A673 (cell line): ENCODE measurements around the gene KCNG1. TPM values are rescaled to one million over a fixed set of nuclear protein-coding genes. Genes with fewer than 3 reads are reported as not detected.

ENCODE experiments used
- Bru-seq: library from RNA; stranded (reverse); fragments of 400-500 nt; gene quantifications from one replicate; lab custom pipeline; 2021; lab: Mats Ljungman, UMichigan
- BruChase-seq, 2 experiments: library from RNA; stranded (reverse); fragments of 400-500 nt; gene quantifications; one replicate each; lab custom pipeline; 2021; lab: Mats Ljungman, UMichigan
- BruUV-seq: library from RNA; stranded (reverse); fragments of 400-500 nt; replicated peaks from 2 replicates; lab custom pipeline; 2021; lab: Mats Ljungman, UMichigan
- CTCF ChIA-PET: fragments of 300-600 bp; sonication (Branson Sonifier 250); formaldehyde crosslinking; loops from one replicate; lab custom pipeline; 2022; ENCODE audit warnings: antibody characterized with exemption; lab: Charles Lee
- POLR2A ChIA-PET: fragments of 300-600 bp; sonication (Branson Sonifier 250); formaldehyde crosslinking; loops from one replicate; lab custom pipeline; 2022; ENCODE audit warnings: antibody characterized with exemption; ENCODE audit not compliant: low non-redundant PET; lab: Charles Lee
- DNase-seq: peaks from one replicate; pipeline ENCODE4 v3.0.0-alpha.2; 2015; ENCODE audit warnings: low spot score
- H3K27ac ChIP-seq: fragments of 200-600 bp; sonication (generic); 2 replicates; pipeline ENCODE4 v1.5.1; 2016; ENCODE audit warnings: mixed run types, low read depth, mild to moderate bottlenecking, mixed read lengths, antibody characterized with exemption, low read length; ENCODE audit not compliant: poor library complexity, severe bottlenecking
- H3K27me3 ChIP-seq: fragments of 200-600 bp; sonication (generic); replicated peaks from 2 replicates; pipeline ENCODE4 v1.6.1; 2017; ENCODE audit warnings: mixed run types, low read depth, mild to moderate bottlenecking, mixed read lengths, antibody characterized with exemption, low read length; ENCODE audit not compliant: insufficient read depth, poor library complexity
- H3K36me3 ChIP-seq: fragments of 200-600 bp; sonication (generic); 2 replicates; pipeline ENCODE4 v1.6.1; 2016; ENCODE audit warnings: mixed run types, mild to moderate bottlenecking, mixed read lengths, antibody characterized with exemption, low read length; ENCODE audit not compliant: insufficient read depth, poor library complexity, severe bottlenecking
- H3K4me1 ChIP-seq: fragments of 200-600 bp; sonication (generic); 2 replicates; pipeline ENCODE4 v1.6.1; 2017; ENCODE audit warnings: mixed run types, mild to moderate bottlenecking, mixed read lengths, antibody characterized with exemption, low read length; ENCODE audit not compliant: insufficient read depth, poor library complexity, severe bottlenecking
- H3K4me3 ChIP-seq: fragments of 200-600 bp; sonication (generic); 2 replicates; pipeline ENCODE4 v1.5.1; 2016; ENCODE audit warnings: low read depth, mixed run types, mild to moderate bottlenecking, mixed read lengths, low read length; ENCODE audit not compliant: poor library complexity, severe bottlenecking
- H3K9me3 ChIP-seq: fragments of 200-600 bp; sonication (generic); 2 replicates; pipeline ENCODE4 v1.6.1; 2016; ENCODE audit warnings: mixed run types, low read depth, mild to moderate bottlenecking, mixed read lengths, antibody characterized with exemption, low read length; ENCODE audit not compliant: poor library complexity, severe bottlenecking
- EZH2 ChIP-seq: fragments of 200-600 bp; sonication (generic); IDR thresholded peaks from 2 replicates; pipeline ENCODE4 v1.6.1; 2017; ENCODE audit warnings: borderline replicate concordance, low read depth, mild to moderate bottlenecking, mixed read lengths, antibody characterized with exemption, low read length; ENCODE audit not compliant: poor library complexity, severe bottlenecking
- intact Hi-C: fragments of 100-400 bp; cut with micrococcal nuclease; formaldehyde crosslinking; loops from one replicate; pipeline ENCODE4 v1.10.0; 2022; ENCODE audit not compliant: unreplicated experiment
- long read RNA-seq: library from polyadenylated mRNA; stranded (forward); transcript quantifications from one replicate; pipeline ENCODE4 v2.0.0, GENCODE V29; 2022
- total RNA-seq: library from RNA; stranded (reverse); gene quantifications from 2 replicates; pipeline ENCODE4 v1.2.3, GENCODE V29; 2021
- TF ChIP-seq, protein P1 (sequence below): fragments of 300-800, 200-600 bp; sonication (generic); conservative IDR thresholded peaks from 2 replicates; pipeline ENCODE4 v1.5.1; 2017; ENCODE audit warnings: low read depth, mild to moderate bottlenecking, antibody characterized with exemption, low read length, moderate library complexity, mixed read lengths

Gene KCNG1
- 19.6 and 22.7 TPM in 2 replicates for total RNA-seq
- percentile 65 among the genes with signal in this experiment for Bru-seq, nascent RNA
- BruChase-seq, experiment 1, labeled RNA remaining after a 2-hour chase, result percentile 57 among the genes with signal in this experiment
- percentile 58 among the genes with signal in this experiment for BruChase-seq, experiment 2, labeled RNA remaining after a 6-hour chase
- long read RNA-seq, transcript KCNG1-201 (3 exons, 2,211 nt), result major isoform, 13 of 45 reads
- long read RNA-seq, partial matches to known transcripts, result 3 of 45 reads
- long read RNA-seq, other reads (novel, unspliced or antisense), result 28 of 45 reads

GRCh38 chr20:51022803-51023616 is at the start of gene KCNG1:
KCNG1 (minus strand) TSS chr20:51023107; CDS start chr20:51010338, 12,769 bp downstream.
- DNase-seq, result peak; percentile 90
- H3K4me1 ChIP-seq, result peaks cover 27% of the 10 kb centered on the region
- TF ChIP-seq EZH2, result no peak
- TF ChIP-seq, protein P1, sequence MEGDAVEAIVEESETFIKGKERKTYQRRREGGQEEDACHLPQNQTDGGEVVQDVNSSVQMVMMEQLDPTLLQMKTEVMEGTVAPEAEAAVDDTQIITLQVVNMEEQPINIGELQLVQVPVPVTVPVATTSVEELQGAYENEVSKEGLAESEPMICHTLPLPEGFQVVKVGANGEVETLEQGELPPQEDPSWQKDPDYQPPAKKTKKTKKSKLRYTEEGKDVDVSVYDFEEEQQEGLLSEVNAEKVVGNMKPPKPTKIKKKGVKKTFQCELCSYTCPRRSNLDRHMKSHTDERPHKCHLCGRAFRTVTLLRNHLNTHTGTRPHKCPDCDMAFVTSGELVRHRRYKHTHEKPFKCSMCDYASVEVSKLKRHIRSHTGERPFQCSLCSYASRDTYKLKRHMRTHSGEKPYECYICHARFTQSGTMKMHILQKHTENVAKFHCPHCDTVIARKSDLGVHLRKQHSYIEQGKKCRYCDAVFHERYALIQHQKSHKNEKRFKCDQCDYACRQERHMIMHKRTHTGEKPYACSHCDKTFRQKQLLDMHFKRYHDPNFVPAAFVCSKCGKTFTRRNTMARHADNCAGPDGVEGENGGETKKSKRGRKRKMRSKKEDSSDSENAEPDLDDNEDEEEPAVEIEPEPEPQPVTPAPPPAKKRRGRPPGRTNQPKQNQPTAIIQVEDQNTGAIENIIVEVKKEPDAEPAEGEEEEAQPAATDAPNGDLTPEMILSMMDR, result no peak
- BruUV-seq, result no TSS peak
- CTCF ChIA-PET, result no interaction called here
- intact Hi-C loops, result loop anchor here (10.0 kb wide), 1 partner anchor 132 kb away; no protein-coding TSS in a partner anchor
- no peaks in the 10 kb centered on the region for H3K9me3 ChIP-seq
- POLR2A ChIA-PET, result no interaction called here
- no peaks in the 10 kb centered on the region for H3K27me3 ChIP-seq
- peak within 1 kb of the TSS; percentile 69 for H3K27ac ChIP-seq
- no peaks in the 10 kb centered on the region for H3K36me3 ChIP-seq
- H3K4me3 ChIP-seq, result peak within 1 kb of the TSS; percentile 64

GRCh38 chr20:51070621-51071020 is 47.7 kb upstream of the KCNG1 start:
- no peaks in the 10 kb centered on the region for H3K9me3 ChIP-seq
- no TSS peak for BruUV-seq
- DNase-seq, result no peak

GRCh38 chr20:51067792-51068191 is 44.9 kb upstream of the KCNG1 start:
- POLR2A ChIA-PET, result no interaction called here
- intact Hi-C loops, result no loop called here
- Histone ChIP-seq H3K27ac (no peak overlapping the region), H3K36me3 (no peaks in the 10 kb centered on the region), H3K4me3 (no peak overlapping the region), H3K4me1 (no peaks in the 10 kb centered on the region), H3K27me3 (peaks cover 48% of the 10 kb centered on the region), H3K9me3 (no peaks in the 10 kb centered on the region)
- TF ChIP-seq EZH2, result no peak
- TF ChIP-seq, protein P1, result no peak
- DNase-seq, result no peak
- CTCF ChIA-PET, result no interaction called here
- BruUV-seq, result no TSS peak

More at GRCh38 chr20:51070621-51071020, 47.7 kb upstream of the KCNG1 start:
- TF ChIP-seq, protein P1, result no peak
- TF ChIP-seq EZH2, result no peak
- intact Hi-C loops, result no loop called here
- Histone ChIP-seq H3K4me1 (no peaks in the 10 kb centered on the region), H3K36me3 (no peaks in the 10 kb centered on the region), H3K27me3 (peaks cover 43% of the 10 kb centered on the region), H3K27ac (no peak overlapping the region), H3K4me3 (no peak overlapping the region)
- CTCF ChIA-PET, result no interaction called here
- POLR2A ChIA-PET, result no interaction called here
